GM18861 (cell line): ENCODE data around the gene UBE2S.
"Not testable (repeated sequence)": the region's sequence is repeated elsewhere in the genome, so short reads cannot be mapped to it uniquely, and the experiment has no call there.

Experiments used
- ATAC-seq: cut with Tn5 transposase; IDR thresholded peaks from one replicate; pipeline ENCODE4 v1.9.1; 2021; ENCODE audit not compliant: unreplicated experiment

Gene UBE2S

DNA sequence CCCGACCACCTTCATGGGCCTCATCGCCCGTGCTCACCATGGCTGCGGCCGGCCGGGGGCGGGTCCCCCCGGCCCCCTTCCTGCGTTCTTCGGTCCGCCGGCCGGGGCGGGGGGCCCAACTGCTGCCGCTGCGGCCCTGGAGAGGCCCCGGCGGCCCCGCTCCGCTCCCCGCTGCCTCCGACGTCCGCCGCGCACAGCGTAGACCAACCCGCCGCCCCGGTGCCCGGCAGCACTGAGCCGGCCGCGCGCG is at the start of gene UBE2S:
TSS of gene UBE2S (minus strand) at position 239 of the 250 bp plus-strand sequence. CDS start at position 40, 199 bp downstream.
- ATAC-seq = peak; percentile 59

DNA sequence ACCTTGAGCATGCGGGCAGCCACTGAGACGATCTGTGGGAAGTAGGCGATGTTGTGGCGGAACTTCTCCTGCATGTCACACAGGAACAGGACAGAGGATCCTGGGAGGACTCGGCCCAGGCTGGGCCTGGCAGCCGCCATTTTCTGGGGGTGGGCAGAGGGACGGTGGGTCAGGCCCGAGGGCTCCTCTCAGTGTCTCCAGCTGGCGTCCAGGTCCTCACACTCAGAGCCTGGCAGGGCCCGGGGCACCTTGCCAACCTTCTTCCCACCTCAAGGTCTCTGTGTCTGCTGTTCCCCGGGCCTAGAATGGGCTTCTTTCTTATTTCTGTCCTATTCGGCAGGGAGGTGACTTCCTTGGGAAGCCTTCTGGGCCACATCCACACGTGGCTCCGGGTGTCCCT is 48.8 kb upstream of the UBE2S start:
- ATAC-seq = no peak

DNA sequence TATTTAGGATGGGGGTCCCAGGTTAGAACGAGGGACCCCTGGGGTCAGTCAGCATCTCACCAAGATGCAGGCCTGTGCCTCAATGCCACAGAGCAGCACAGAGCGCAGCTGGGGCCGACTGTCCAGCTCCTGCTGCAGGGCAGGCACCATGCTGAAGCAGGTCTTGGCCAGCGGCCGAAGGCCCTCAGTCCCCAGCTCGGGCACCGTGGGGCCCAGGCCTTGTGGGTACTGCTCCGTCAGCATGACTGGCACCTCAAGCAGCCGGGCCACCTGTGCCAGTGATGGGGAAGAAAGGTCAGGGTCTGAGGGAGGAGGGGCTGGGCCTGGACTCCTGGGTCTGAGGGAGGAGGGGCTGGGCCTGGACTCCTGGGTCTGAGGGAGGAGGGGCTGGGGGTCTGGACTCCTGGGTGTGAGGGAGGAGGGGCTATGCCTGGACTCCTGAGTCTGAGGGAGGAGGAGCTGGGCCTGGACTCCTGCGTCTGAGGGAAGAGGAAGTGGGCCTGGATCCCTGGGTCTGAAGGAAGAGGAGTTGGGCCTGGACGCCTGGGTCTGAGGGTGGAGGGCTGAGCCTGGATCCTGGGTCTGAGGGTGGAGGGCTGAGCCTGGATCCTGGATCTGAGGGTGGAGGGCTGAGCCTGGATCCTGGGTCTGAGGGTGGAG is 48.1 kb upstream of the UBE2S start:
- ATAC-seq = no peak

DNA sequence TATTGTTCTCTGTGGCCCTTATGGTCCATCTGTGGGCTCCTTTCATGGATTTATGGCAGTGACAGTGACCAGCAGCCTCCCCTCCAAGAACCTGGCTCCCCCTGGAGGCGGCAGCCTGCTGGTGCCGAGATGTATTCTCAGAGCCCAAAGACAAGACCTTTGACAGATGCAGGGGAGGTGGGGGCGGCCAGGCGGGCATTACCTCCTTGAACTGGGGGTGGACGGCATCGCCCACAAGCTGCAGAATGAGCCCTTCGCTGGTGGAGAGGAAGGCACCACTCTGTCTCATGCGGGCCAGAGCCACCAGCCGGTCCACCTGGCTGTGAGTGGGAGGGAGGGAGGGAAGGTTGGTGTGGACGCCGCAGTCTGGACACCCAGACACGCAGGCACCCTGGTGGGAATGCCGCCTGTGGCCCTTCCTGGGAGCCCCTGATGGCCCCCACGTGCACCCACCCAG is 47.2 kb upstream of the UBE2S start:
- no peak for ATAC-seq

DNA sequence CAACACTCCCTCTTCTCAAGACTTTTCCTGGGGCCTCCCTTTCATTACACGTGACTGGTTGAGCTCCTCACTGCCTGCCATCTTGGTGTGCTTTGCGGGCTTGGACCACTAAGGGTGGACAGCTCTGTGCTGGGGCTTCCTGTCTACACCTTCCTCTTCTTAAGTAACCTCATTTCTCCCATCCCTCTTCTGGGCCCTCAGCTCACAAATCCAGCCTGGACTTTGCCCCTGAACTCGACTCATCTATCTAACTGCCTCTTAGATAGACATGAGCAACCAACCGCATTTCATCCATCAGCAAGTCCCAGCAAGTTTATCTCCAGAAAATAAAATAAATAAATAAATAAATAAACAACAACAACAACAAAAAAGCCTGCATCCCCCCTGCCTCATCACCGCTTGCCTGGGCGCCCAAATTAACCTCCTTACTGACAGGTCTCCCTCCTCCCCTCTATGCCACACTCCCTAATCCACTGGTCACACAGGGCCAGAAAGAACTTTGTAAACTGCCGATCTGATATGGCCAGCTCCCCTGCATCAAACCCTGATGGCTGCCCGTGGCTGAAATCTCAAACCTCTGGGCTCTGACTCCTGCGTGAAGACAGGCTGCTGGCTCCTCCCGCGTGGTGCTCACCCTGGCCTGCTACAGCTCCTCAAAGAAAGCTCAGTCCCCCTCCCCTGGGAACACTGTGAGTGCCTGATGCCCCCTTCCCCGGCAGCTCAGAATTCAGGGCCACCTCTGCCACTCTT is 46.1 kb upstream of the UBE2S start:
- no peak for ATAC-seq

DNA sequence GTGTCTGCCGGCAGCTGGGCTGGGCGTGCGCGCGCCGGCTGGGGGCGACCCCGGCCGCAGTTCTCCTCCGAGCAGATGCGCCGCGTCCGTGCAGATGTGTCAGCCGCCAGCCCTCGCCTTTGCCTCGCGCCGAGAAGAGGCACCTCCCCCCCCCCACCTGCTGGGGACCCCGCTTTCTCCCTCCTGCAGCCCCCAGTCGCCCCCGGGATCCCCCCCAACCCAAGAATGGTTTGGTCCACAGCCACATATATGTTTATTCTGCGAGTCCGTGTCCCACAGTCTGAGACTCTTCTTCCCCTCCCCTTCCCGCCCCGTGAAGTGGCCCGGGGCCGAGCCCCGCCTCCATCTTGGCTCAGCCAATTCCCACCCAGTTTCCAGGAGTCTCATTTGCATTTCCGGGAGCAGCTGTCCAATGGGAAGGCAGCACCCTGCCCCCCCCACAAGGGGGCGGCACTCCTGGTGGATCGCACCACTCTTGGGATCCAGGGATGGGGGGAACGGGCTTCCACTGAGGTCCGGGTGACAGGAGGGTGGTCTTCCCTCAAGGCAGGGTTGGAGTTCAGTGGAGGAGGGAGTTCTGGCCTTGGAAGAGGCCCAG is 45.3 kb upstream of the UBE2S start:
- no peak for ATAC-seq

DNA sequence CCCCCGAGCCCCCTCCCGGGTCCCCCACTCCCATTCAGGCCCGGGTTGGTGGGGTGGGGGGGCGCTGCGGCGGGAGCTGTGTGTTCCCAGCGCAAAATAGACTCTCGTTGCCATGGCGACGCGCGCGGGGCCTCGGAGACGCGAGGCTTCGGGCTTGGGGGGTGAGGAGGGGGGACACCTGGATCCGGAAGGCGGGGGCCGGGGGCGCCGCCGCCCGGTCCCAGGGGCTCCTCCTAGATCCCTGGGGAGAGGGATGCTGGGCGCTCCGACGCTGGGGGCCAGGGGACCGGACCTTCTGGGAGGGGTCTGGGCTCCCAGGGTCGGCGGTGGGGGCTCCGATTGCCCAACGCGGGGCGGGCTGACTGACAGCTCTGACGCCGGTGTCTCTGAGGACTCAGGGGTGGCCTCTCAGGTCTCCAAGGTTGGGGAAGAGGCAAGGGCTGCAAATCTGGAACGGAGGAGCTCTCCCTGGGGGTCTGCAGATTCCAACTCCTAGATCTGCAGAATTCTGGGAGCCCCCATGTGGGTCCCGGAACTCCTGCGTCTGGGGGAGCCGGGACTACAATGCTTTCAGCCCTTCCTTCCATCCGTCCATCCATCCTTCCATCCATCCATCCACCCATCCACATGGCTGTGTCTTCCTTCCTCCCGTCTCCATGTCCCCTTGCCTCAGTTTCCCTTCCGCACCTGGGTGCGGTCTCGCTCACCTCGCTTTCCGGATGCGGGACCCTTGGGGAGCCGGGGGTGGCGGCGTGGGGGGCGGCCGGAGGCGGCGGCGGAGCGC is 44.6 kb upstream of the UBE2S start:
- ATAC-seq = no peak

DNA sequence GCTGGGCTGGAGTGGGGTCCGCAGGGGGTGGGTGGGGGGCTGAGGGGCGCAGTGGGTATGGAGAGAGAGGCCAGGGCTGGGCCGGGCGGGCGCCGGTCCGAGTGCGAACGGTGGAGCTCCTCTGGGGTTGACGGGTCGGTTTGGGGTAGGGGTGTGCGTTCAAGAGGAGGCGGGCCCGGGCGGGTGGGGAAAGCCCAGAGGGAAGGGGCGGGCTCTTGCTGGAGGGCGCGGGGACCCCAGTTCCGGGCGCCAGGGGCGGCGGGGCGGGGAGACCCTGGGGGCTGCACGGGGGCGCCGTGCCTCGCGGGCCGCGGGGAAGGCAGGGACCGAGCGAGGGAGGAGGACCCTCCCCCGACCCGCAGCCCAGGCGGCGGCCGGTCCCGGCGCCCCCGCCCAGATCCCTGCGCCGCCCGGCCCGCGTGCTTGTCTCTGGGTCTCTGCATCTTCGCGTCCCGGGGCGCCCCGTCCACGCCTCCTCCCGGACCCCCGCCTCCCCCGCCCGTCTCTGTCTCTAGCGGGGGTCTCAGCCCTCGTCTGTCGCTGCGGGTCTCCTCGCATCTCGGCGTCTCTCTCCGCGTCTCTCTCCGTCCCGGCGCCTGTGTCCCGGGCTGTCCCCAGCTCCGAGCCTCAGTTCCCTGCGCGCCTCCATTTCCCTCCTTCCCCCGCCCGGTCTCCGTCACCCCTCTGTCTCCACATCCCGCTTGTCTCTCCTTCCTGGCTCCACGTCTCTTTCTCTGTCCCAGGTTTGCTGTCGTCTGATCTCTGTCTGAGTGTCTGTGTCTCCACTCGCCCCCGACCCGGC is 43.8 kb upstream of the UBE2S start:
- no peak for ATAC-seq

DNA sequence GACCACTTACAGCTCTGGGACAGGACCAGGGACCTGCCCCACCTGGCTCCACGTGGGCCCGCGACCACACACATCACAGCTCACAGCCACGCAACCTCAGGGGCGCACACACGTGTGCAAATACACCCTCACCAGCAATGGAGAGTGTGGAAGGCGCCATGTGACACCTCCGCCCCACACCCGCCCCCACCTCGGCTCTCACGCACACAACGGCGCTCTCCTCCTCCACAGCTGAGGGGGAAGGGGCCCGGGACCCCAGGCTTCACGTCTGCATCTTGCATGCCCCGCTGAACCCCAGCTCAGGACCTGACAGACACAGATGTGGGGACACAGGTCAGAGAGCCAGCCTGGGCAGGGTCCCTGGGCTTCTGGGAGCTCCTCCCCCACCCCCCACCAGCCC is 41.9 kb upstream of the UBE2S start:
- no peak for ATAC-seq

DNA sequence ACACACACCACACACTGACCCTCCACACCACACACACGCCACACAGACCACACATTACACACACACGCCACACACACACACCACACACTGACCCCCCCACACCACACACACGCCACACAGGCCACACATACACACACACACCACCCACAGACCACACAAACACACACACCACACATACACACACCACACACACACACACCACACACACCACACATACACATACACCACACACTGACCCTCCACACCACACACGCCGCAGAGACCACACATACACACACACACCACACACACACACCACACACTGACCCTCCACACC is 40.5 kb upstream of the UBE2S start:
- ATAC-seq = not testable (repeated sequence)

DNA sequence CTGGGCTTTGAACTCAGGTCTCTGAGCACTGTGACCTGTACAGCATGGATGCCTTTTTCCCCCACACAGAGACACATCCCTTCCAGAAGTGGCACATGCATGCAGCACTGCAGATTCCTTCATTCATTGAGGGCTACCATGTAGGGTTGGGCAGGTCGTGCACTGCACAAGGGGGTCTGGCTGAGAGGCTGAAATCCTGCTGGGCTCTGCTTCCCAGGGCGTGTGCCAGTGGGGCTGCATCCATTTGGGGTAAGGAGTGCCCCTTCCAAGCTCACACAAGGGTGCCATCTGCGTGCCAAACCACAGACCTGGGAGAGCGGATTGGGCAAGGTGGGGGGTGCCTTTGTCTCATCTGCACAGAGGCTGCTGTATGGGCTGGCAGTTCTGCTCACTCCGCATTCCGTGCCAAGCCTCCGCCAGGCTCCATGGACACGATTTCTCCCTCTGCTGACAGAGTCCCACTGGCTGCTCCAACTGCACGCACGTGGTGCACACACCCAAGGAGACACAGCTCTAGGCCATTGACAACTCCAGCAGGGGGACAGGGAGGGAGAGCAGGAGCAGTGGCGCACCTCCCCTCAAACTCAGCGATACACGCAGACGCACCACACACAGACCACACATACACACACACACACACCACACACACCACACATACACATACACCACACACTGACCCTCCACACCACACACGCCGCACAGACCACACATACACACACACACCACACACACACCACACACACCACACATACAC is 40.0 kb upstream of the UBE2S start:
- no peak for ATAC-seq

DNA sequence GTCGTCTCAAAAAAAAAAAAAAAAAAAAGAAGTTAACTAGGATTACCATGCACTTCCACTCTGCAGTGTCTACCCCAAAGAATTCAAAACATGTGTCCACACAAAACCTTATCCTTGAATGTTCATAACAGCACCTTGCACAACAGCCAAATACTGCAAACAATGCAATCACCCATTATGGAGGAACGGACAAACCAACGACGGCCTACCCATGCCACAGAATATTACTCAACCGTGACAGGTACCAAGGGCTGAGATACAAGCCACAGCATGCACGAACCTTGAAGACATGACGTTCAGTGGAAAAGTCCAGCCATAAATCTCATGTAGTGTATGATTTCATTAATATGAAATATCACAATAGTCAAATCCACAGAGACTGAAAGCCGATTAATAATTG is 38.5 kb upstream of the UBE2S start:
- no peak for ATAC-seq

DNA sequence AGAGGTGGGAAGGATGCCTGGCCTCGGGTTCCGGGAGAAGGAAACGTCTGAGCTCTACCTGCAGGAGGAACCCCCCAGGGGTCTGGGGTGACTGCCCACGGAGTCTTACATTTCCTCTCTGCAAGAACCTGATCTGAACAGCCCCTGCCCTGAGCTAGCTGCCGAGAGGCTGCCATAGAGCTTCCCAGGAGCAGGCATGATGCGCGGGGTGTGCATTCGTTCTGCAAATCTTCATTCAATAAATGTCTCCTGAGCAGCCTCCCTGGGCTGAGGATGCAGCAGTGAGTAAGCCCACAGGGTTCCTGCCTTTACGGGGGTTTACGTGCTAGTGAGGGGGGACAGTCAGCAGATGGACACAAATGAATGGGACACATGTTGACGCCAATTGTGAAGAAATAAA is 37.1 kb upstream of the UBE2S start:
- ATAC-seq = no peak

DNA sequence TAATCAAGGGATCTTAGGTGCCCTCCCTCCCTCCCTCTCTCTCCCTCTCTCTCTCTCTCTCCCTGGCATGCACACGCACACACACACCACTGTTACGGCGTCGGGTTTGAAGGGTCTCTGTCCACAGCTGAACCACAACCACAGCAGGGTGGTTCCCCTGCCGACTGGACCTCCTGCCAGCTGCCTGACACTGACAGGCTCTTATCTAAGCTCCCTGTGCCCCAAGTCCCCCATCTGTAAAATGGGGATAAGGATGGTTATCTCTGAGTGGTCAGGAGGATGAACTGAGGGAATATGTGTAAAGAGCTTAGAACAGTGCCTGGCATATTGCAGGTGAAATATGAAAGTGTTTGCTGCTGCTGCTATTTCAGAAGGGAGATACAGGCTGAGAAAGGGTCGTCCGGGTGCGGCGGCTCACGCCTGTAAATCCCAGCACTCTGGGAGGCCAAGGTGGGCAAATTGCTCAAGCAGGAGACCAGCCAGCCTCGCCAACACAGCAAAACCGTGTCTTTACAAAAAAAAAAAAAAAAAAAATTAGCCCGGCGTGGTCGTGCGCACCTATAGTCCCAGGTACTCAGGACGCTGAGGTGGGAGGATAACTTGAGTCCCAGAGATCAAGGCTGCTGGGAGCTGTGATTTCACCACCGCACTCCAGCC is 36.4 kb upstream of the UBE2S start:
- no peak for ATAC-seq

DNA sequence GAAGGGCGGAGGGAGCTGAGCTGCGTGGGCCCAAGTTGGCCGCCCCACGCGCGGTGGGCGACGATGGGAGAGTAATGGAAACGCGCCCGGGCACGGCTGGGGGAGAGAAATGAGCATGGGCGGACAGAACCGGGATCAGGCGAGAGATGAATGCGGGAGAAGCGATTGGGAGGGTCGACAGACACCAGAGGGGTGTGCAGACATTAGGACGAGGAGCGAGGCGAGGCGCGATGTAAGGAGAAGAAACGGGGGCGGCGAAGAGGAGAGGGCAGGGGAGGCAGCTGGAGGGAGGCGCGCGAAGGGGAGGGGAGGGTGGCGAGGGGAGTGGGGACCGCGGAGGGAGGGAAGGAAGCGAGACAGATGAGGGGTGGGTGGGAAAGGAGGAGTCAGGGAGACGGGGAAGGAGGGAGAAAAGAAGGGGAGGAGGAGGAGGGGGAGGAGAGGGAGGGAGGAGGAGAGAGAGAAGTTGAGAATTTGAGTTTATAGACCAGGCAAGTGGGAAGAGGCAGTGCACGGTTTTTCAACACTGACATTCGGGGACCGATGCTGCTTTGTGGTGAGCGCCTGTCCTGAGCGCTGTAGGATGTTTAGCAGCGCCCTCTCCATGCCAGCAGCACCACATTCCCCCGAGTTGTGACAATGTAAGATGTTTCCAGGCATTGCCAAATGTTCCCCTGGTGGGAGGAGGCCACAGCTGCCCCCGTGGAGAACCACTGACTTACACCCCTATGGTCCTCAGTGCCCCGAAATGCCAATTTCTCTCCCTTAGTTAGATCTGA is 35.6 kb upstream of the UBE2S start, which contains the start of gene SHISA7:
TSS of gene SHISA7 (minus strand) at position 256 of the 779 bp plus-strand sequence. CDS start 437 bp downstream, outside the sequence.
- ATAC-seq = no peak

DNA sequence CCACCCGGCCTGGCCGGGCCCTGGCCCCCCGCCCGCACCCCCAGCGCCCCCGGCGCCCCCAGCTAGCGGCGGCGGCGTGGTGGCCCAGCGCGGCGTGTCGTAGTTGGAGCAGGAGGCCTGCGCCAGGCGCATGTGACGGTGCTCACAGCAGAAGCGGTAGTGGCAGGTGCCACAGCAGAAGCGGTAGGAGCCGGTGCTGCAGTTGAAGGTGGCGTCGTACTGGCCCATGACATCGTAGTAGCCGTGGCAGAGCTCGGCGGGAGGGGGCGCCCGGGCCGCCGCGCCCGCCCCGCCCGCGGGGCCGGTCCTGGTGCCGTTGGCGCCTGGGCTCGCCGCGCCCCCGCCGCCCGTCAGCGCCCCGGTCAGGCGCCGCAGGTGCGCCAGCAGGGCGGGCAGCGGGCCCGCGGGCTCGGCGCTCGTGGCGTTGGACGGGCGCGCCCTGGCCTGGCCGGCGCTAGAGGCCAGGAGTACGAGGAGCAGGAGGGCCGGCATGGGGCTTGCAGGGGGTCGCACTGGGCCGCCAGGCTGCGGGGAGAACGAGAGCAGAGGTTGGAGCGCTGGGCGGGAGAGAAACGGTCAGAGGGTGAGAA is 34.9 kb upstream of the UBE2S start:
- ATAC-seq = no peak

DNA sequence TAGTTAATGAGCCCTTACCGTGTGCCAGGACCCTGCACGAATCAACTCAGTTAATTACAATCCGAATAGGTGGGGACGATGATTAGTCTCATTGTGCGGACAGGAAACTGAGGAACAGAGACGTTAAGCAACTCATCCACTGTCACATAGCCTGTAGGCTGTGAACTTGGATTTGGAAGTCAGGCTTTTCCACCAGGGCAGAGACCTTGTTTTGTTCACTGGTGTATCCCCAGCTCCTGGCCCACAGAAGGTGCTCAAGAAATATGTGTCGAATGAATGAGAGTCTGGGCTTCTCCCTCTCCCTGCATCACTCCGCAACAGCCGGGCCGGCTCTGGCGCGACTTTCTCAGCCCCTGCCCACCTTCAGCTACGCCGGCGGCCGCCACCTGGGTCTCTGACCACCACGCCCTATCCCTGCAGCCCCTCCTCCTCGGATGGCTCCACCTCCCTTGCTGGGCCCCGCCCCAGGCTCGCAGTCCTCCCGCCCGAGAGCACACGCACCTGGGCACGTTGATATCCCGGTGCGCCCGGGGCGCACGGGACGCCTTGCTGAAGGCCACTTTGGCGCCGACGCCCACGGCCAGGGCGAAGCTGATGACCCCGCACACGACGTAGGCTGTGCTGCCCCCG is 34.2 kb upstream of the UBE2S start:
- no peak for ATAC-seq

DNA sequence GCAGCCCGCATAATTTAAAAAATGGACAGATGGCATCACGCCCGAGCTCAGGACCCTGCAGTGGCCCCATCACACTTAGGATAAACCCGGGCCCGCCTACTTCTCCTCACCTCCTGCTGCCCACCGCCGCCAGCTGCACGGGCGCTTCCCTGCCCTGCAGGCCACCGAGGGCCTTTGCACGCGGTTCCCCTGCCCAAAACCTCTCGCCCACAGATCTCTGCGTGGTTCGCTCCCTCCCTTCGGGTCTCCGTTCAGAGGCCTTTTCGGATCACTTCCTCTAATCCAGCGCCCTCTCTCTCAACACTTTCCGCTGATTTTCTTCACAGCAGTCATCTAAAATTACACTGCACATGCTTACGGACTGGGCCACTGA is 33.7 kb upstream of the UBE2S start:
- ATAC-seq = no peak
